GM19463 (cell line): ENCODE data around the gene HIGD2A.

Experiments
- ATAC-seq: cut with Tn5 transposase; IDR thresholded peaks from one replicate; pipeline ENCODE4 v1.9.1; 2021; ENCODE audit warnings: mild to moderate bottlenecking, moderate library complexity; ENCODE audit not compliant: unreplicated experiment

Gene HIGD2A

GRCh38 chr5:176388444-176389134 is at the start of gene HIGD2A, which contains the start of gene NOP16:
Gene HIGD2A (plus strand): TSS chr5:176388751. CDS start chr5:176388820, 69 bp downstream.
Gene NOP16 (minus strand): TSS chr5:176388598. CDS start chr5:176388539, 59 bp downstream.
- peak; percentile 84 for ATAC-seq

GRCh38 chr5:176339304-176339703 is 49.2 kb upstream of the HIGD2A start:
- ATAC-seq = no peak

- ATAC-seq = no peak
These were observed 47.0 kb upstream of the HIGD2A start for GRCh38 chr5:176341325-176342157.

- no peak for ATAC-seq
These were observed 46.4 kb upstream of the HIGD2A start for GRCh38 chr5:176342158-176342483.

GRCh38 chr5:176342766-176343458 is 45.6 kb upstream of the HIGD2A start:
- no peak for ATAC-seq

GRCh38 chr5:176350416-176350815 is 38.1 kb upstream of the HIGD2A start:
- no peak for ATAC-seq

- no peak for ATAC-seq
These were observed 36.3 kb upstream of the HIGD2A start for GRCh38 chr5:176352116-176352878.

GRCh38 chr5:176353533-176353932 is 35.0 kb upstream of the HIGD2A start:
- ATAC-seq = no peak

GRCh38 chr5:176355400-176356178 is 33.0 kb upstream of the HIGD2A start:
- no peak for ATAC-seq

- no peak for ATAC-seq
These were observed 32.4 kb upstream of the HIGD2A start for GRCh38 chr5:176356179-176356566.

- no peak for ATAC-seq
These were observed 28.9 kb upstream of the HIGD2A start for GRCh38 chr5:176359658-176360057.

GRCh38 chr5:176360894-176361436 is 27.6 kb upstream of the HIGD2A start:
- ATAC-seq = no peak

GRCh38 chr5:176361437-176362232 is 26.9 kb upstream of the HIGD2A start, which contains the start of gene KIAA1191:
Gene KIAA1191 (minus strand): TSS chr5:176361764. CDS start chr5:176359508, 2,256 bp downstream.
- ATAC-seq = peak; percentile 85

- ATAC-seq = no peak
These were observed 26.4 kb upstream of the HIGD2A start for GRCh38 chr5:176362233-176362490.

- no peak for ATAC-seq
These were observed 23.7 kb upstream of the HIGD2A start for GRCh38 chr5:176364765-176365350.

GRCh38 chr5:176365351-176366231 is 23.0 kb upstream of the HIGD2A start, which contains the start of gene ARL10:
Gene ARL10 (plus strand): TSS chr5:176365487. CDS start chr5:176365564, 77 bp downstream.
- peak; percentile 44 for ATAC-seq

- ATAC-seq = no peak
These were observed 22.2 kb upstream of the HIGD2A start for GRCh38 chr5:176366232-176366894.
